Breast epithelium (tissue), 4 donors: ENCODE results near the gene HENMT1. TPM values are rescaled to one million over a fixed set of nuclear protein-coding genes. Genes with fewer than 3 reads are reported as not detected.

Experiments used
- DNase-seq, 2 donors: peaks; one replicate each; pipeline ENCODE4 v3.0.0-alpha.2; 2019; ENCODE audit warnings: low spot score in 2 of 2
- H3K27ac ChIP-seq, 2 donors: fragments of 200-600 bp; sonication (generic) in 1 of 2; one replicate each; pipeline ENCODE4 v1.5.1; 2016 to 2019; ENCODE audit warnings: mild to moderate bottlenecking in 1 of 2
- H3K27me3 ChIP-seq, 2 donors: fragments of 200-600 bp; sonication (generic) in 1 of 2; one replicate each; pipeline versions ENCODE4 v1.5.1 to v1.6.0; 2017 to 2019; ENCODE audit warnings: control low read depth in 1 of 2, mild to moderate bottlenecking in 1 of 2
- H3K36me3 ChIP-seq: fragments of 200-600 bp; one replicate; pipeline ENCODE4 v1.5.1; 2019
- H3K4me1 ChIP-seq, 2 donors: fragments of 200-600 bp; sonication (generic); one replicate each; pipeline ENCODE4 v1.5.1; 2016 to 2019; ENCODE audit warnings: control low read depth in 1 of 2
- H3K4me3 ChIP-seq, 3 donors: fragments of 200-600 bp; sonication (generic); 1 replicate in 2 of 3; 2 replicates in 1 of 3; pipeline ENCODE4 v1.5.1; 2016 to 2019; ENCODE audit warnings: mild to moderate bottlenecking in 3 of 3, moderate library complexity in 2 of 3
- H3K9me3 ChIP-seq, 2 donors: fragments of 200-600 bp; sonication (generic) in 1 of 2; one replicate each; pipeline ENCODE4 v1.5.1; 2016 to 2019; ENCODE audit warnings: control low read depth in 1 of 2
- CTCF ChIP-seq, 3 donors: fragments of 450-650 bp; IDR thresholded peaks; one replicate each; pipeline ENCODE4 v1.5.1; 2016 to 2017; ENCODE audit warnings: antibody characterized with exemption in 3 of 3, mild to moderate bottlenecking in 3 of 3, moderate library complexity in 3 of 3
- POLR2A ChIP-seq: fragments of 450-650 bp; IDR thresholded peaks from one replicate; pipeline ENCODE4 v1.6.1; 2016; ENCODE audit warnings: antibody characterized with exemption, mild to moderate bottlenecking, moderate library complexity
- POLR2AphosphoS5 ChIP-seq, 3 donors: sonication (generic); formaldehyde crosslinking; IDR thresholded peaks; one replicate each; pipeline ENCODE4 v1.6.1; 2017; ENCODE audit warnings: antibody characterized with exemption in 3 of 3
- intact Hi-C: fragments of 100-400 bp; cut with DNase I; formaldehyde crosslinking; loops from one replicate; pipeline ENCODE4 v1.15.1; 2023; ENCODE audit warnings: low total_unique reads
- total RNA-seq, 3 donors: library from RNA; depleted of rRNA; stranded (reverse); fragments of >200 nt; gene quantifications; one replicate each; pipeline ENCODE4 v1.1.0, GENCODE V29; 2016

The HENMT1 gene
- total RNA-seq, 3 donors from 2014 or later, result 5.2 to 6.9 (median 6.6) TPM

DNA sequence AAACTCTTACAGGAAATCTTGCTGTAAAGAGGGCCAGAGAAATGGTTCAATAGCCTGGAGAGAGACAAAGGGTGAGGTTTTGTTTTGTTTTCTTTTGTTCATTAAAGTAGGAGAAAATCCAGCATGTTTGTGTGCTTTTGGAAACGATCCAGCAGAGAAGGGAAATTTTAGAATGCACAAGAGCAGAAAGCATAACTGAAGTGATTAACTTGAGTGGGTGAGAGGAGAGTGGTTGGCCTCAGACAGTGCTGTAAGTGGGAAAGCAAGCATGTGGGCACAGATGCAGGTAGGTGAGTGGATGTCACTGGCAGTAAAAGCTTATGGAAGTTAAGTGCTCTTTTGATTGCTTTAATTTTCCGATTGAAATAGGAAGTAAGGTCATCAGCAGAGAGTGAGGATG is 50.8 kb downstream of the HENMT1 start:
- Histone ChIP-seq H3K36me3 (no peaks in the 10 kb centered on the region), H3K9me3 (no peaks in the 10 kb centered on the region), H3K4me1 (peaks cover 0 to 8% of the 10 kb centered on the region in 2 donors), H3K4me3 (no peak overlapping the region), H3K27ac (peak overlapping the region; percentile 53 to 83), H3K27me3 (no peaks in the 10 kb centered on the region)
- DNase-seq, result no peak
- intact Hi-C loops, result no loop called here
- TF ChIP-seq CTCF (IDR thresholded peaks at IDR 0.05), result no peak
- TF ChIP-seq POLR2AphosphoS5 (IDR thresholded peaks at IDR 0.05), result no peak
- TF ChIP-seq POLR2A, result no peak

GRCh38 chr1:108609483-108610049 is 51.3 kb downstream of the HENMT1 start:
- Histone ChIP-seq H3K4me1 (peaks cover 0 to 8% of the 10 kb centered on the region in 2 donors), H3K27ac (peak overlapping the region; percentile 78 to 83)
- intact Hi-C loops, result no loop called here

DNA sequence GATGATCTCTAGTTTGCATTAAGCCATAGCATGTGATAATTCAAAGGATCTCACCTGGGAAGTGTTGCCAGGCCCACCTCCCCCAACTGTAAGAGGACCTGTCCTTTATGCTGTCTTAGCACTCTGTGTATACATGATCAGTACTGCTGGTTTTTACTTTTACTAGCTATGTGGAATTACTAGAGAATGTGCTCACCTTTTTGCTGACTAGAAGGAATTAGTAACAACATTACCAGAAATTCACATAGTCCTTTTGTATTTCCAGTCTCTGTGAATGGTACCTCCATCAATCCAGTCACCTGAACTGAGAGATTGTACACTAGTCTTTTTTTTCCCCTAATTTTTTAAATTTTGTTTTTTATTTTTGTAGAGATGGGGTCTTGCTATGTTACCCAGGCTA is 54.4 kb downstream of the HENMT1 start:
- H3K27ac ChIP-seq, result peak overlapping the region in 1 of 2 donors; percentile 8
- H3K4me1 ChIP-seq, result peaks cover 0 to 8% of the 10 kb centered on the region in 2 donors
- H3K4me3 ChIP-seq, result no peak overlapping the region
- H3K27me3 ChIP-seq, result no peaks in the 10 kb centered on the region
- no peaks in the 10 kb centered on the region for H3K9me3 ChIP-seq
- no peak for TF ChIP-seq CTCF (IDR thresholded peaks at IDR 0.05)
- TF ChIP-seq POLR2AphosphoS5 (IDR thresholded peaks at IDR 0.05), result no peak
- intact Hi-C loops, result no loop called here
- H3K36me3 ChIP-seq, result no peaks in the 10 kb centered on the region
- DNase-seq, result no peak

More at GRCh38 chr1:108609483-108610049, 51.3 kb downstream of the HENMT1 start:
- peak in 1 of 2 donors; percentile 50 for DNase-seq
- TF ChIP-seq CTCF (IDR thresholded peaks at IDR 0.05) (no peak), POLR2AphosphoS5 (IDR thresholded peaks at IDR 0.05) (no peak), POLR2A (no peak)
- no peaks in the 10 kb centered on the region for H3K9me3 ChIP-seq
- H3K27me3 ChIP-seq, result no peaks in the 10 kb centered on the region
- no peak overlapping the region for H3K4me3 ChIP-seq
- no peaks in the 10 kb centered on the region for H3K36me3 ChIP-seq

DNA sequence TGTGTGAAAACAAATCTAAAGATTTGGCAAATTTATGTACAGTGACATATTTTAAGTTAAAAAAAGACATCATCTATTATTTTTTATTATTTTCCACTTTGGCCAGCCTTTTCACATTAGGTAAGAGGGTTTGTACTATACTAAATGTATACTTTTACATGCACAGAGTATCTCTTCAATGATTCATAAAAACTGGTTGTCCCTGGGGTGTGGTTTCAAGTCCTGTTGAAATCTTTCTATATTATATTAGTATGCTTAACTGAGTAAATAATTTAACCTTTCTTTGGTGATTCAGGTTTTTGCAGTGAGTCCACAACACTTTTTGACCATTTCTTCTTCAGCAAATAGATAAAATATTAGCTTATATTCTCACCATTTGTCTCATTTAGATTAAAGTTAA is 55.3 kb downstream of the HENMT1 start:
- Histone ChIP-seq H3K36me3 (no peaks in the 10 kb centered on the region), H3K27ac (no peak overlapping the region), H3K4me3 (no peak overlapping the region), H3K9me3 (no peaks in the 10 kb centered on the region), H3K27me3 (no peaks in the 10 kb centered on the region), H3K4me1 (peaks cover 0 to 8% of the 10 kb centered on the region in 2 donors)
- no peak for DNase-seq
- TF ChIP-seq CTCF (IDR thresholded peaks at IDR 0.05) (no peak), POLR2AphosphoS5 (IDR thresholded peaks at IDR 0.05) (no peak)
- intact Hi-C loops, result no loop called here

GRCh38 chr1:108601708-108602410 is 59.0 kb downstream of the HENMT1 start:
- Histone ChIP-seq H3K4me1 (no peaks in the 10 kb centered on the region), H3K4me3 (no peak overlapping the region), H3K27me3 (no peaks in the 10 kb centered on the region), H3K27ac (no peak overlapping the region), H3K9me3 (no peaks in the 10 kb centered on the region), H3K36me3 (no peaks in the 10 kb centered on the region)
- intact Hi-C loops, result no loop called here
- no peak for DNase-seq
- no peak for TF ChIP-seq POLR2AphosphoS5 (IDR thresholded peaks at IDR 0.05)
- no peak for TF ChIP-seq POLR2A
- no peak for TF ChIP-seq CTCF (IDR thresholded peaks at IDR 0.05)
